HEK293 (cell line): Measurements from ENCODE around the gene ZNF76.

Experiments
- CTCF ChIA-PET: fragments of 350-600 bp; formaldehyde crosslinking; extraction: SDS; loops from one replicate; lab custom pipeline; 2021; ENCODE audit warnings: antibody characterized with exemption; lab: Yijun Ruan, JAX
- POLR2A ChIA-PET: fragments of 300-600 bp; formaldehyde crosslinking; extraction: SDS; loops from one replicate; lab custom pipeline; 2020; ENCODE audit warnings: antibody characterized with exemption, inconsistent platforms; lab: Yijun Ruan, JAX
- H3K27ac ChIP-seq: fragments of 200-500 bp; sonication (Bioruptor generic); 2 replicates; pipeline ENCODE4 v1.5.1; 2014; ENCODE audit warnings: low read depth, low read length, control low read depth, inconsistent platforms; ENCODE audit errors: extremely low read depth
- H3K36me3 ChIP-seq, 2 experiments: fragments of 200-500 bp in 1 of 2; sonication (Bioruptor generic) in 1 of 2; 1 replicate in 1 of 2; 2 replicates in 1 of 2; pipeline ENCODE4 v1.5.1; 2014 to 2017; ENCODE audit warnings: inconsistent platforms in 2 of 2, low read length in 2 of 2; ENCODE audit not compliant: control insufficient read depth in 2 of 2, insufficient read depth in 1 of 2
- H3K4me1 ChIP-seq: fragments of 200-500 bp; sonication (Bioruptor generic); 2 replicates; pipeline ENCODE4 v1.5.1; 2014; ENCODE audit warnings: mild to moderate bottlenecking, low read length, inconsistent platforms; ENCODE audit not compliant: control insufficient read depth, insufficient read depth
- H3K4me3 ChIP-seq: 2 replicates; pipeline ENCODE4 v1.5.1; 2011; ENCODE audit warnings: low read depth, mild to moderate bottlenecking, control low read depth, low read length, moderate library complexity
- H3K9me3 ChIP-seq: fragments of 200-500 bp; sonication (Bioruptor generic); 2 replicates; pipeline ENCODE4 v1.5.1; 2014; ENCODE audit warnings: low read depth, low read length, inconsistent platforms; ENCODE audit not compliant: control insufficient read depth, insufficient read depth
- FEZF1 ChIP-seq: fragments of 450-650 bp; formaldehyde crosslinking; IDR thresholded peaks from 2 replicates; pipeline ENCODE4 v1.5.1; 2016; ENCODE audit warnings: missing biosample characterization, missing genetic modification characterization
- PRDM2 ChIP-seq: fragments of 450-650 bp; formaldehyde crosslinking; IDR thresholded peaks from 2 replicates; pipeline ENCODE4 v1.5.1; 2016; ENCODE audit warnings: missing biosample characterization, missing genetic modification characterization, borderline replicate concordance
- ZBTB17 ChIP-seq: fragments of 450-650 bp; formaldehyde crosslinking; IDR thresholded peaks from 2 replicates; pipeline ENCODE4 v1.5.1; 2016; ENCODE audit warnings: missing biosample characterization, missing genetic modification characterization
- ZNF175 ChIP-seq: fragments of 450-650 bp; formaldehyde crosslinking; IDR thresholded peaks from 2 replicates; pipeline ENCODE4 v1.5.1; 2016; ENCODE audit warnings: missing biosample characterization, missing genetic modification characterization
- ZNF292 ChIP-seq: fragments of 450-650 bp; formaldehyde crosslinking; IDR thresholded peaks from 2 replicates; pipeline ENCODE4 v1.5.1; 2016; ENCODE audit warnings: low read depth, missing biosample characterization, missing genetic modification characterization, borderline replicate concordance
- ZNF341 ChIP-seq: fragments of 450-650 bp; formaldehyde crosslinking; IDR thresholded peaks from 2 replicates; pipeline ENCODE4; 2016; ENCODE audit warnings: low read depth, missing biosample characterization, missing genetic modification characterization
- ZNF394 ChIP-seq: fragments of 450-650 bp; formaldehyde crosslinking; IDR thresholded peaks from 2 replicates; pipeline ENCODE4 v1.5.1; 2016; ENCODE audit warnings: missing biosample characterization, missing genetic modification characterization, mild to moderate bottlenecking, moderate library complexity, borderline replicate concordance
- ZNF416 ChIP-seq: fragments of 450-650 bp; formaldehyde crosslinking; IDR thresholded peaks from 2 replicates; pipeline ENCODE4 v1.5.1; 2016; ENCODE audit warnings: missing biosample characterization, missing genetic modification characterization
- ZNF449 ChIP-seq: fragments of 450-650 bp; formaldehyde crosslinking; IDR thresholded peaks from 2 replicates; pipeline ENCODE4 v1.5.1; 2017; ENCODE audit warnings: missing biosample characterization, mild to moderate bottlenecking, missing genetic modification characterization, moderate library complexity
- ZNF473 ChIP-seq: fragments of 450-650 bp; formaldehyde crosslinking; IDR thresholded peaks from 2 replicates; pipeline ENCODE4 v1.5.1; 2017; ENCODE audit warnings: missing biosample characterization, missing genetic modification characterization
- ZNF513 ChIP-seq: fragments of 450-650 bp; IDR thresholded peaks from 2 replicates; pipeline ENCODE4 v1.5.1; 2018; ENCODE audit warnings: missing biosample characterization, missing genetic modification characterization
- ZNF544 ChIP-seq: fragments of 450-650 bp; formaldehyde crosslinking; IDR thresholded peaks from 2 replicates; pipeline ENCODE4 v1.5.0; 2017; ENCODE audit warnings: missing biosample characterization, missing genetic modification characterization
- ZNF600 ChIP-seq: fragments of 450-650 bp; formaldehyde crosslinking; IDR thresholded peaks from 2 replicates; pipeline ENCODE4 v1.5.1; 2016; ENCODE audit warnings: missing biosample characterization, missing genetic modification characterization
- ZNF629 ChIP-seq: fragments of 450-650 bp; formaldehyde crosslinking; IDR thresholded peaks from 2 replicates; pipeline ENCODE4 v1.5.1; 2017; ENCODE audit warnings: missing biosample characterization, missing genetic modification characterization
- ZNF654 ChIP-seq: fragments of 450-650 bp; formaldehyde crosslinking; IDR thresholded peaks from 2 replicates; pipeline ENCODE4 v1.5.1; 2016; ENCODE audit warnings: low read depth, missing biosample characterization, missing genetic modification characterization
- ZNF664 ChIP-seq: fragments of 450-650 bp; formaldehyde crosslinking; IDR thresholded peaks from 2 replicates; pipeline ENCODE4 v1.5.1; 2016; ENCODE audit warnings: missing biosample characterization, missing genetic modification characterization
- ZNF768 ChIP-seq: fragments of 450-650 bp; formaldehyde crosslinking; IDR thresholded peaks from 2 replicates; pipeline ENCODE4 v1.5.1; 2018; ENCODE audit warnings: missing biosample characterization, mild to moderate bottlenecking, missing genetic modification characterization
- ZNF792 ChIP-seq: fragments of 450-650 bp; formaldehyde crosslinking; IDR thresholded peaks from 2 replicates; pipeline ENCODE4 v1.5.1; 2016; ENCODE audit warnings: missing biosample characterization, missing genetic modification characterization
- ZNF830 ChIP-seq: fragments of 450-650 bp; IDR thresholded peaks from 2 replicates; pipeline ENCODE4 v1.5.0; 2018; ENCODE audit warnings: missing biosample characterization, missing genetic modification characterization, low read depth, mild to moderate bottlenecking, moderate library complexity

The ZNF76 gene

GRCh38 chr6:35319346-35320030, 60.0 kb downstream of the ZNF76 start (continued):
- TF ChIP-seq ZNF513 (tag by site-specific recombination): no peak
- no peak for TF ChIP-seq ZNF473
- TF ChIP-seq PRDM2 (tag by site-specific recombination): no peak
- TF ChIP-seq ZNF830 (tag by site-specific recombination): no peak
- TF ChIP-seq ZNF449 (tag by site-specific recombination): no peak
- no peak for TF ChIP-seq ZNF792 (tag by site-specific recombination)
- no peak for TF ChIP-seq ZNF654 (tag by site-specific recombination)
- TF ChIP-seq ZNF341 (tag by site-specific recombination): peak; percentile 76

- Histone ChIP-seq H3K27ac (no peak overlapping the region), H3K4me1 (no peaks in the 10 kb centered on the region)
- TF ChIP-seq ZNF664 (tag by site-specific recombination): peak; percentile 94
- no peak for TF ChIP-seq ZNF292 (tag by site-specific recombination)
- TF ChIP-seq, all 188 proteins: peak for 1
- H3K4me3 ChIP-seq: no peak overlapping the region
- ChIA-PET CTCF (interaction anchor here (0.5 to 2.5 kb wide), 10 partner anchors 8 to 129 kb away, joined by 3 to 13 read pairs (median 3); partner anchors contain the start of gene PPARD), POLR2A (interaction anchor here (0.5 to 0.6 kb wide), 2 partner anchors 52 to 175 kb away, joined by 4 read pairs; no protein-coding TSS in a partner anchor)
- H3K9me3 ChIP-seq: no peaks in the 10 kb centered on the region
- H3K36me3 ChIP-seq: peaks cover 0 to 13% of the 10 kb centered on the region in 2 experiments; a peak in 1 of 3 replicates
These were observed 60.5 kb downstream of the ZNF76 start for GRCh38 chr6:35320031-35320410.

GRCh38 chr6:35321091-35321490, 61.6 kb downstream of the ZNF76 start:
- TF ChIP-seq ZBTB17 (no peak), ZNF600 (tag by site-specific recombination) (no peak), ZNF394 (tag by site-specific recombination) (no peak), ZNF768 (tag by site-specific recombination) (no peak), ZNF629 (tag by site-specific recombination) (no peak), ZNF416 (no peak), ZNF513 (tag by site-specific recombination) (no peak), ZNF544 (no peak), ZNF175 (tag by site-specific recombination) (no peak), FEZF1 (tag by site-specific recombination) (no peak)
- CTCF ChIA-PET: interaction anchor here (1.0 to 1.6 kb wide), 3 partner anchors 17 to 28 kb away, joined by 3 to 7 read pairs (median 3); no protein-coding TSS in a partner anchor
- Histone ChIP-seq H3K4me3 (no peak overlapping the region), H3K4me1 (no peaks in the 10 kb centered on the region), H3K27ac (no peak overlapping the region), H3K36me3 (peaks cover 0 to 13% of the 10 kb centered on the region in 2 experiments; a peak in 1 of 3 replicates), H3K9me3 (no peaks in the 10 kb centered on the region)
- POLR2A ChIA-PET: interaction anchor here (1.0 kb wide), 1 partner anchor 147 kb away, joined by 3 read pairs; the partner anchor contains the start of gene RPL10A
